Stimulated activated naive B cell treated with anti-CD40 and anti-IgM and Interleukin-4, amounts not matched to agents 10 μg/mL and 1 μg/mL and 100 μg/mL, for 72 hours (primary cell): Measurements from ENCODE around the gene HS6ST3.
"Not testable (repeated sequence)": the region's sequence is repeated elsewhere in the genome, so short reads cannot be mapped to it uniquely, and the experiment has no call there.

ENCODE experiments used
- ATAC-seq, 2 donors: fragments of 150-1000 bp; cut with Tn5 transposase; replicated peaks; 2 replicates each; pipeline ENCODE4 v1.10.0; 2021; ENCODE audit warnings: moderate library complexity in 1 of 2
- DNase-seq: peaks from one replicate; pipeline ENCODE4 v3.0.0; 2021
- H3K27ac Mint-ChIP-seq: one replicate; pipeline ENCODE4 v1.8.0; 2022; ENCODE audit warnings: mild to moderate bottlenecking, mixed read lengths
- H3K27me3 Mint-ChIP-seq, 2 donors: one replicate each; pipeline ENCODE4 v1.8.0; 2022; ENCODE audit warnings: mixed read lengths in 2 of 2
- H3K36me3 Mint-ChIP-seq, 2 donors: one replicate each; pipeline ENCODE4 v1.8.0; 2022; ENCODE audit warnings: mixed read lengths in 2 of 2, mild to moderate bottlenecking in 1 of 2
- H3K4me1 Mint-ChIP-seq, 2 donors: one replicate each; pipeline ENCODE4 v1.8.0; 2022; ENCODE audit warnings: mixed read lengths in 2 of 2, mild to moderate bottlenecking in 1 of 2
- H3K4me3 Mint-ChIP-seq, 2 donors: one replicate each; pipeline ENCODE4 v1.8.0; 2022; ENCODE audit warnings: mild to moderate bottlenecking in 2 of 2, mixed read lengths in 2 of 2, moderate library complexity in 1 of 2
- H3K9me3 Mint-ChIP-seq, 2 donors: one replicate each; pipeline ENCODE4 v1.8.0; 2022; ENCODE audit warnings: mixed read lengths in 2 of 2, mild to moderate bottlenecking in 1 of 2

The HS6ST3 gene

GRCh38 chr13:96089749-96090239 lies at the start of gene HS6ST3:
Gene HS6ST3, plus strand, starts transcription at chr13:96090107.
- H3K27ac Mint-ChIP-seq = no peak within 1 kb of the TSS
- H3K9me3 Mint-ChIP-seq = no peaks in the 10 kb centered on the region
- peaks cover 0 to 2% of the 10 kb centered on the region in 2 donors for H3K4me1 Mint-ChIP-seq
- H3K27me3 Mint-ChIP-seq = peaks cover 45 to 56% of the 10 kb centered on the region in 2 donors
- ATAC-seq (peak in 1 of 2 donors; percentile 36), DNase-seq (no peak)
- no peak within 1 kb of the TSS for H3K4me3 Mint-ChIP-seq
- no peaks in the 10 kb centered on the region for H3K36me3 Mint-ChIP-seq

- H3K4me1 Mint-ChIP-seq = no peaks in the 10 kb centered on the region
- peaks cover 5 to 11% of the 10 kb centered on the region in 2 donors for H3K9me3 Mint-ChIP-seq
- H3K27me3 Mint-ChIP-seq = no peaks in the 10 kb centered on the region
- DNase-seq = no peak
- H3K36me3 Mint-ChIP-seq = peaks cover 0 to 4% of the 10 kb centered on the region in 2 donors
- H3K27ac Mint-ChIP-seq = no peak overlapping the region
- ATAC-seq = no peak
- no peak overlapping the region for H3K4me3 Mint-ChIP-seq
Measured at GRCh38 chr13:96041326-96042110, 48.4 kb upstream of the HS6ST3 start.

GRCh38 chr13:96044238-96044637 lies 45.7 kb upstream of the HS6ST3 start:
- H3K4me1 Mint-ChIP-seq = no peaks in the 10 kb centered on the region
- no peak overlapping the region for H3K4me3 Mint-ChIP-seq
- H3K27ac Mint-ChIP-seq = no peak overlapping the region
- H3K36me3 Mint-ChIP-seq = peaks cover 0 to 4% of the 10 kb centered on the region in 2 donors
- H3K27me3 Mint-ChIP-seq = peaks cover 3 to 7% of the 10 kb centered on the region in 2 donors
- ATAC-seq (no peak), DNase-seq (no peak)
- H3K9me3 Mint-ChIP-seq = peaks cover 5 to 11% of the 10 kb centered on the region in 2 donors

- not testable (repeated sequence) for H3K4me3 Mint-ChIP-seq, DNase-seq, H3K4me1 Mint-ChIP-seq, H3K36me3 Mint-ChIP-seq, H3K27ac Mint-ChIP-seq, ATAC-seq
- Mint-ChIP-seq H3K9me3 (peaks cover 12 to 15% of the 10 kb centered on the region in 2 donors), H3K27me3 (peaks cover 24% of the 10 kb centered on the region in 2 donors)
Measured at GRCh38 chr13:96046449-96047126, 43.3 kb upstream of the HS6ST3 start.

- H3K36me3 Mint-ChIP-seq, H3K27ac Mint-ChIP-seq, ATAC-seq, DNase-seq, H3K4me3 Mint-ChIP-seq: not testable (repeated sequence)
- Mint-ChIP-seq H3K27me3 (peaks cover 48 to 50% of the 10 kb centered on the region in 2 donors), H3K4me1 (peaks cover 6 to 12% of the 10 kb centered on the region in 2 donors), H3K9me3 (peaks cover 11 to 12% of the 10 kb centered on the region in 2 donors)
Measured at GRCh38 chr13:96050955-96051354, 39.0 kb upstream of the HS6ST3 start.

GRCh38 chr13:96051491-96051890 lies 38.4 kb upstream of the HS6ST3 start:
- not testable (repeated sequence) for H3K4me3 Mint-ChIP-seq, ATAC-seq, H3K27ac Mint-ChIP-seq, DNase-seq, H3K36me3 Mint-ChIP-seq
- Mint-ChIP-seq H3K4me1 (peaks cover 6 to 12% of the 10 kb centered on the region in 2 donors), H3K9me3 (peaks cover 8 to 11% of the 10 kb centered on the region in 2 donors), H3K27me3 (peaks cover 48 to 50% of the 10 kb centered on the region in 2 donors)

GRCh38 chr13:96051946-96052345 lies 38.0 kb upstream of the HS6ST3 start:
- Mint-ChIP-seq H3K4me3 (peak overlapping the region in 1 of 2 donors; percentile 1), H3K9me3 (peaks cover 8 to 11% of the 10 kb centered on the region in 2 donors), H3K4me1 (peaks cover 6 to 12% of the 10 kb centered on the region in 2 donors), H3K27me3 (peaks cover 48 to 50% of the 10 kb centered on the region in 2 donors)
- H3K27ac Mint-ChIP-seq, ATAC-seq, DNase-seq, H3K36me3 Mint-ChIP-seq: not testable (repeated sequence)

- Mint-ChIP-seq H3K9me3 (peaks cover 9 to 11% of the 10 kb centered on the region in 2 donors), H3K36me3 (peaks cover 2 to 3% of the 10 kb centered on the region in 2 donors), H3K4me3 (peak overlapping the region; percentile 80 to 83), H3K4me1 (peaks cover 6 to 12% of the 10 kb centered on the region in 2 donors), H3K27me3 (peaks cover 48 to 50% of the 10 kb centered on the region in 2 donors), H3K27ac (peak overlapping the region; percentile 73)
- DNase-seq (no peak), ATAC-seq (peak in 1 of 2 donors; percentile 53)
Measured at GRCh38 chr13:96052656-96053002, 37.3 kb upstream of the HS6ST3 start.

- peak; percentile 90 to 92 for ATAC-seq
- H3K36me3 Mint-ChIP-seq = peaks cover 2 to 3% of the 10 kb centered on the region in 2 donors
- H3K27me3 Mint-ChIP-seq = peaks cover 44 to 50% of the 10 kb centered on the region in 2 donors
- peak; percentile 54 for DNase-seq
- H3K9me3 Mint-ChIP-seq = peaks cover 9 to 11% of the 10 kb centered on the region in 2 donors
- peaks cover 6 to 12% of the 10 kb centered on the region in 2 donors for H3K4me1 Mint-ChIP-seq
- H3K27ac Mint-ChIP-seq = peak within 1 kb of the TSS; percentile 73
- H3K4me3 Mint-ChIP-seq = peak within 1 kb of the TSS; percentile 80 to 83
Measured at GRCh38 chr13:96053003-96053703, 36.8 kb upstream of the HS6ST3 start, which contains the start of gene UGGT2. Gene UGGT2, minus strand, starts transcription at chr13:96053401. Its CDS starts 89 bp downstream, at chr13:96053312.

GRCh38 chr13:96065849-96066248 lies 24.1 kb upstream of the HS6ST3 start:
- ATAC-seq = no peak
- no peak overlapping the region for H3K27ac Mint-ChIP-seq
- H3K4me3 Mint-ChIP-seq = no peak overlapping the region
- H3K36me3 Mint-ChIP-seq = no peaks in the 10 kb centered on the region
- no peaks in the 10 kb centered on the region for H3K4me1 Mint-ChIP-seq
- no peaks in the 10 kb centered on the region for H3K27me3 Mint-ChIP-seq
- no peak for DNase-seq
- peaks cover 0 to 1% of the 10 kb centered on the region in 2 donors for H3K9me3 Mint-ChIP-seq

GRCh38 chr13:96068729-96069128 lies 21.2 kb upstream of the HS6ST3 start:
- Mint-ChIP-seq H3K9me3 (peaks cover 0 to 1% of the 10 kb centered on the region in 2 donors), H3K4me1 (no peaks in the 10 kb centered on the region), H3K27me3 (no peaks in the 10 kb centered on the region), H3K4me3 (no peak overlapping the region), H3K36me3 (no peaks in the 10 kb centered on the region), H3K27ac (no peak overlapping the region)
- no peak for DNase-seq
- no peak for ATAC-seq

GRCh38 chr13:96071504-96071903 lies 18.4 kb upstream of the HS6ST3 start:
- Mint-ChIP-seq H3K4me1 (no peaks in the 10 kb centered on the region), H3K36me3 (no peaks in the 10 kb centered on the region), H3K4me3 (no peak overlapping the region), H3K27me3 (no peaks in the 10 kb centered on the region), H3K27ac (no peak overlapping the region), H3K9me3 (no peaks in the 10 kb centered on the region)
- no peak for DNase-seq
- no peak for ATAC-seq

- H3K27me3 Mint-ChIP-seq = no peaks in the 10 kb centered on the region
- H3K4me3 Mint-ChIP-seq = no peak overlapping the region
- H3K27ac Mint-ChIP-seq = no peak overlapping the region
- H3K9me3 Mint-ChIP-seq = no peaks in the 10 kb centered on the region
- H3K36me3 Mint-ChIP-seq = no peaks in the 10 kb centered on the region
- H3K4me1 Mint-ChIP-seq = no peaks in the 10 kb centered on the region
- ATAC-seq = no peak
- no peak for DNase-seq
Measured at GRCh38 chr13:96072392-96072791, 17.5 kb upstream of the HS6ST3 start.

- no peak for DNase-seq
Measured at GRCh38 chr13:96075953-96076543, 13.9 kb upstream of the HS6ST3 start.

More at GRCh38 chr13:96075953-96076543, 13.9 kb upstream of the HS6ST3 start:
- no peaks in the 10 kb centered on the region for H3K4me1 Mint-ChIP-seq
- no peak overlapping the region for H3K27ac Mint-ChIP-seq
- no peak overlapping the region for H3K4me3 Mint-ChIP-seq
- H3K9me3 Mint-ChIP-seq = peaks cover 0 to 4% of the 10 kb centered on the region in 2 donors
- ATAC-seq = no peak
- no peaks in the 10 kb centered on the region for H3K27me3 Mint-ChIP-seq
- no peaks in the 10 kb centered on the region for H3K36me3 Mint-ChIP-seq
